GM12801 (cell line): ENCODE measurements around the gene EFNA5.

ENCODE experiments used
- CTCF ChIP-seq: IDR thresholded peaks from one replicate; pipeline ENCODE4 v1.5.1; 2011; ENCODE audit warnings: control low read depth; ENCODE audit not compliant: insufficient read length; ENCODE audit errors: extremely low read depth

The EFNA5 gene

GRCh38 chr5:107367480-107367879, 303.3 kb downstream of the EFNA5 start:
- TF ChIP-seq CTCF: no peak

GRCh38 chr5:107365320-107366109, 305.2 kb downstream of the EFNA5 start:
- no peak for TF ChIP-seq CTCF

GRCh38 chr5:107364443-107365319, 306.1 kb downstream of the EFNA5 start:
- no peak for TF ChIP-seq CTCF

- no peak for TF ChIP-seq CTCF
These were observed 307.0 kb downstream of the EFNA5 start for GRCh38 chr5:107363768-107364167.

GRCh38 chr5:107361945-107362344, 308.8 kb downstream of the EFNA5 start:
- no peak for TF ChIP-seq CTCF

- no peak for TF ChIP-seq CTCF
These were observed 310.9 kb downstream of the EFNA5 start for GRCh38 chr5:107359916-107360234.

- TF ChIP-seq CTCF: no peak
These were observed 311.5 kb downstream of the EFNA5 start for GRCh38 chr5:107359033-107359915.
